HG03066 (cell line): Measurements from ENCODE around the gene ULK3.

Experiments
- ATAC-seq: cut with Tn5 transposase; IDR thresholded peaks from one replicate; pipeline ENCODE4 v1.9.1; 2021; ENCODE audit warnings: low read depth; ENCODE audit not compliant: unreplicated experiment

The ULK3 gene

DNA sequence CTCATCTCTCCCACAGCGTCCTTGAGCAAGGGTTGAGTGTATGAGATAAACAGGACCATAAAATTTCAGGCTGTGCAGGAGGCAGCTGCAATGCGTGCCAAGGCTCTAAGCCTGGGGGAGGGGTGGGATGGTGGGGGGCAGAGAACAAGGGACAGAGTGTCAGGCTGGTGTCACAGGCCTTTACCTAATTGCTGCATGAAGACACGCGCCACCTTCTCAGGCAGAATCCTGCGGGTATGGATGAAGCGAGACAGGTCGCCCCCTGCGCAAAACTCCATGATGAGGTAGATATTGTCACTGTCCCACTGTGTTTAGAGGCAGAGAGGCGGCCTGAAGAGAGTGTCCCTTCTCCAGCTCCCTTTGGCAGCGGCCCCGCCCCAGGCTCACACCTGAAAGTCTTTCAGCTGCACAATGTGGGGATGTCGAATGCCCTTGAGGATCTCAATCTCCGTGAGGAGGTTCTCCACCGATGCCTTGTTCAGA, 1.0 kb downstream of the ULK3 start:
- no peak for ATAC-seq

DNA sequence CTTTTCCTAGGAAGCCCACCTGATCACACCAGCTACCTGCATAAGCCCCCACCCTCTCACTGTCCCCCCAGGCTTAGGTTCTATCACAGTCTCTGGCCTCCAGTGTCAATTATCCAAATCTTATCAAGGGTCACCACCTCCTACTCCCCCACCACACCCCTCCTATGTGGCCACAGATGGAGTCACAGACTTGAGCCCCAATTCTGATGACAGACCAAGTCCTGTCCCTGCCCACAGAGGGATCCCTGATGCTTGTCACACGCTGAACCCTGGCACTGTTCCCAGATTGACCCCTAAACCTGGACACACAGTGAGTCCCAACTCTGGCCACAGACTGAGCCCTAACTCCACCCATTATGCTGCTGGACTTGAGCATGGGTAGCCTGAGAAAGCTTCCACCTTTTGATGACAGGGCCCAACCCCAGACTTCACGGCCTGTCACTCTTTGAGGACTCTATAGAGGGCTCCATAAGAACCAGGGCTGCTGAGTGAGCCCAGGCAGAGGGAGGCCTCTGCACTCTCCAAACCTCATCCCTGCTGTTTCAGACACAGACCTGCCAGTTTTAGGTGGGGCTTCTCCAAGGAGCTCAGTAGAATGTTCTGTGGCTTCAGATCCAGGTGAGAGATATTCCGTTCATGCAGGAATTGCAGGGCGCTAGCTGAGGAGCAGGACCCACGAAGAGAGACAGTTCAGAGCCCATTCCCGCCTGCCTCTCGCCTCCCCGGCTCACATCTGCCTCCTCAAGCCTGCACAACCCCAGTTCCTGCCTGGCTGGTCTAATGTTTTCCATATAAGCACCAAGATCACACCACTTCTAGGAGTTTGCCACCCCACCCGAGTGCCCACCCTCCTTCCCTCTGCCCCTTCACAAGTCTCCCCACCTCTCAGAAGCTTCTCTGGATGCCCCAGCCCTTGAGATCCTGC, 1.8 kb downstream of the ULK3 start:
- ATAC-seq = no peak

- no peak for ATAC-seq
Measured at GRCh38 chr15:74839526-74840395, 3.2 kb downstream of the ULK3 start.

GRCh38 chr15:74838746-74839525, 4.0 kb downstream of the ULK3 start:
- ATAC-seq = no peak

DNA sequence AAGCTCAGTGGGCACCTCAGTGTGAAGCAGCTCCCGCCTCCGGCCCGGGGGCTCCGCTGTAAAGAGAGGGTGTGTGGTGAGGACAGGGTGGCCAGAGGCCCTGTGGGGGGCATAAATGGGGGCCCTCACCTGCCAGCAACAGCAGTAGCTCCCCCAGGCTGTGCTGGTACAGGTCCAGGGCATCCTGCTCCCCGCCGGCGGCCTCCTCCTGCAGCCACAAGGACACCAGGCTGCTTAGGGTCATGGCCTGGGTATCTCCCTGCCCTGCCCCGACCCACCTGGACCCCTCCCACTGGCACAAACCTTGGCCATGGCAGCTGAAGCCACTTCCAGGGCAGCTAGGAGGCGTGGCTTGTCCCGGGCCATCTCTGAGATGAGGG, 4.8 kb downstream of the ULK3 start:
- ATAC-seq = no peak

- ATAC-seq = no peak
Measured at GRCh38 chr15:74837482-74838136, 5.3 kb downstream of the ULK3 start.

DNA sequence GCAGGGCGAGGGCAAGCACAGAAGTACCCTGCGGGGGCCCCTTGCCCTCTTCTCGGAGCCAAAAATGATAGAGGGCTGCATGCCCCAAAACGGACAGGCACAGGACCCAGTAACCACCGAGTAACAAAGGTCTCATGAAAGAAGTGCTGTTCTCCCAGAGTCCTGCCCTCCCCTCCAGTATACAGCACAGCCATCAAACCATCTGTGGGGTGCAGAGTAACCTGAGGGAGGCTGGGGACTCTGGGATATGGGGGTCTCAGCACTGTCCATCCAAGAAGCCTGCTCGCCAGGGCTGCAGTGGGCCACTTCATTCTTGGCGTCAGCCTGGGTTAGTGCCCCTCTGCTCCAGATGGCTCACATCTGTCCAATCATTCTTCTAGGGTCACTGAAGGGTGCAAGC, 6.1 kb downstream of the ULK3 start:
- ATAC-seq = no peak

DNA sequence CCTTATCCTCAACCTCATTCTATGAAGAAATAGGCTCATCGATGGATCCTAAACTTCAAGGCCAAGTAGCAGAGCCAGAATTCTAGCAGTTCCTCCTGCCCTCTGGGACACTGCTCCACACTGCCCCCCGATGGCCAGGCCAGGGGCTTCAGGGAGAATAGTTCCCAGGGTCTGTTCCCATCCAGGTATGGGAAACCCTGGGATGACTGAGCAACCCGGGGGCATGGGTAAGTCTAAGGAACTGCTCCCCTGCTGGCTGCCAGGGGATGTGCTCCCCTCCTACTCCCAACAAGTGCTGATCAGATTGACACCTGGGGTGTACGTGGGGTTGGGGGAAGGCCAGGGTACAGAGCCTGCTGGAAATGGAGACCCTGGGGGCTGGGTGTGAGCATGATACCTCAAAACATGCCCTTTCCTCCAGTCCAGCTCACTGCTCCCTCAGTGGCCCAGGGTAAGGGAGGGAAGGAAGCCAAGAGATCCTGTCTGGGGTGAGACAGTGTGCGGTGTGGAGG, 7.6 kb downstream of the ULK3 start:
- ATAC-seq = no peak

DNA sequence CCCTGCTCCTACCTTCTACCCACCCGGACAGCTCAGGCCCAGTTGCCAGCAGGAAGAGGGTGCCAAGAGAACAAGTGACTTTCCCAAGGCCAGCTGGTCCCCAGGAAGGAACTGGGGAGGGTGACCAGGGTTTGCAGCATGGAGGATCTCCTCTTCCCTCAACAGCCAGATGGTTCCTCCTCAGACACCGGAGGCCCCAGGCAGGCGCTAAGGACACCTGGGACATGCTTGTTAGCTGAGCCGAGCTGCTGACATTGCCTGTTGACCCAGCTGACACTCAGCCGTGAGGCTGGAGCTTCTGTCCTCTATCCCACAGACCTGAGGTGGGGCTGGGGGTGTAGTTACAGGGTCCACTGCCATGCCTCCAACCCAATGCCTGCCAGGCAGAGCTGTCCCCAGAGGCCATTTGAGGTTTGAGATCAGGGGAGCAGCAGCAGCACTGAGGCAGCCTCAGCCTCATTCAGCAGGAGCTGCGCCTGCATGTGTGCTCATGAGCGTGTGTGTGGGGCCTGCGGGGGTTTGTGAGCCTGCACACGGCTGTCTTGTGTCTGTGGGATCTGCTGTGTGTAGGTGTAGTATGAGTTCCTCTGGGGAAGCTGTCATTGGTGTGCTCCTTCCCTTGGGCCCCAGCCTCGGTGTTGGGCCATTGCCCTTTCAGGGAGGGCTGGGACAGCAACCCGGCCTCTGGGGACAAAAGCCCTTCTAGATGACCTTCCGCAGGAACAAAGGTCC, 9.4 kb downstream of the ULK3 start:
- no peak for ATAC-seq

DNA sequence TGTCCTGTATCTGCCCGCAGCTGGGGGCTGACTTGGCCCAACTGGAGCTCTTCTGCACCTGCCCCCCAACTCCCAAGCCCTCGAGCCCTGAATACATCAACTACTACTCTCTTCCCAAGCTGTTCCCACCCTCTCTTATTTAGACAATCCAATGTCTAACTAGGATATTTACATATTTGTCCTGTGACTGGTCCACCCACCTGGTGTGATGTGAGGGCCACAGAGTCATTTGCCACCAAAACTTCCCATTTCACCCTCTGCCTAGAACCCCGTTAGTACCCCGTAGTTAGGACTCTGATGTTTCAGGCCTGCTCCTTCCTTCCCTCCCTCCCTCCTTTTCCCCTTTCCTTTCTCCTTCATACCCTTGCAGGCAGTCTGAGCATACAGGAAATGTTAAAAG, 10.1 kb downstream of the ULK3 start:
- ATAC-seq = no peak

DNA sequence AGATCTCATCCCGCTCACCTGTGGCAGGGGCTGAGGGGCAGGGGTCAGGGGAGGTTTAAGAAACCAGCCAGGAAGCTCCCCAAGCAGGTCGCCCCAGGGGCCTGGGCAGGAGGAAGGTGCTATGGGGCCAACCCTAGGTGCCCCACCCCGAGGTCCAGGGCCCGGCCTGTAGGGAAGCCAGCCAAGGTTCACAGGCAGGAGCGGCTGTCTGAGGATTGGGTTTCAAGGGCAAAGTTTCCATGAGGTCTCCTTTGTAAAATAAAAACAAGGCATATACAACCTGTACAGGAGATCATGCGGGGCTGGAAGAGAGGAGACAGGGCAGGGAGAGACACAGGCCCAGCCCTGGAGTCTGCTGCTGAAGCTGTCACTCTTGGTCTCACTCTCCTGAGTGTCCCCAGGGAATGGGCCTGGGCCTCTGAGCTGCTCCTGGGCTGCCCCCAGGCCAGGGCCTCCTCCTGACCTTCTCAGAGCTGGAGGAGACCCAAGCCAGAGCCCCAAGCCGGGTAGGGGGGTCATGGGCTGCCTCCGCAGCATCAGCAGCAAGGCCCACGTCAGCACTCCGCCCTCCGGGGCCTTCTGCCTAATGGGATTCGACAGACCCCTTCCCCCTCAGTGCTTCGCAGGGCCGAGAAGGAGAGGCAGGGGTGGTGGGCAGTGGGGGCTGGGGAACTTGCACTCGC, 11.0 kb downstream of the ULK3 start:
- no peak for ATAC-seq

DNA sequence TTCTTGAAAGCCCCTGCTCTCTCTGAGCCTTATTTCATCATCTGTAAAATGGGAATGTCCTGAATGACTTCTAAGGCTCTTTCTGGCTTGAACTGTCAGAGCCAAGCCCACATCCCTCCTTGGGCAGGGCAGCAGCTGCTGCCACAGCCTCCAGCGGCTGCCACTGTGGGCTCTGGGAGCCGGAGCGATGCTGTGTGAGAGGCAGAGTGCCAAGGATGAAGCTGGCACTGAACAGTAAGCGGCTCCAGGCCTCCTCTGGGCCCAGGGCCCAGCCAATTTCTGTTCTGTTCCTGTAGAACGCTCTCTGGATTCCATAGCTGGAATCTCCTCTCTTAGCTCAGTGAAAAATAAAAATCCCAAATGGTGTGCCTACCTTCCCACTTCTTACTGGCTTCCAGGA, 12.1 kb downstream of the ULK3 start:
- ATAC-seq = no peak

- ATAC-seq = no peak
Measured at GRCh38 chr15:74829991-74830390, 13.0 kb downstream of the ULK3 start.

DNA sequence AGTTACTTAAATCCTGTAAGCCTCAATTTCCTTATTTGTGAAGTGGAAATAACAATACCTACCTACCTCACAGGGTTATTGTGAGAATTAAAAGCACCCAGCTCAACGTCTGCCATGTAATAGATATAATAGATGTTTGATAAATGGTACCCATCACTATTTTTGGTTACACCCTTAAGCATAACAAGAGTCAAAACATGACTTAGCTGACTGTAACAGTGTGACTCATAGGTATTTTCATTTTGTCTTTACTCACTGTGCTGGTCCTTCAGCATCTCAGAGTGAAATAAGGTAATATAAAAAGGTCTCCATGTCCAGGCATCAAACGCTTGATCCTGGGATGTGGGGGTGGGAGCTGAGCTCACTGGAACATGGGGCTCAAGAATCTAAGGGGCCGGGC, 13.5 kb downstream of the ULK3 start:
- no peak for ATAC-seq

- ATAC-seq = no peak
Measured at GRCh38 chr15:74828835-74829234, 14.1 kb downstream of the ULK3 start.

- no peak for ATAC-seq
Measured at GRCh38 chr15:74827614-74828013, 15.3 kb downstream of the ULK3 start.

DNA sequence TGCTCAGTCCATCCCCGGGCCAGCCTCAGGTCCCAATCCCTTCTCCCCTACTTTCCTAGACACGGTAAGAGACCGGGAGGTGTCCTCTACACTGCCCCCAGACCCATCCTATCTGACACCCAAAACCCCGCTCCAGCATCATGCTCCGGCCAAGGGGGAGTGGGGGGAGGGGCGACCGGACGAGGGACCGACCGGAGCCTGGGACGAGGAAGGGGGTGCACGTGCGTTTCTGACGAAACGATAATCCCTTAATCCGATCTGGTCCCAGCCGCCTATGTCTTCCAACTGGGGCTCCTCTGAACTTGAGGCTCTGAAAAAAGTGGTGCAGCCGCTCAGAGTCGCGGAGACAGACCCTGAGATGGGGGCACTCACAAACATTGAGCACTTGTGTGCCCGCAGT, 16.0 kb downstream of the ULK3 start:
- ATAC-seq = no peak

DNA sequence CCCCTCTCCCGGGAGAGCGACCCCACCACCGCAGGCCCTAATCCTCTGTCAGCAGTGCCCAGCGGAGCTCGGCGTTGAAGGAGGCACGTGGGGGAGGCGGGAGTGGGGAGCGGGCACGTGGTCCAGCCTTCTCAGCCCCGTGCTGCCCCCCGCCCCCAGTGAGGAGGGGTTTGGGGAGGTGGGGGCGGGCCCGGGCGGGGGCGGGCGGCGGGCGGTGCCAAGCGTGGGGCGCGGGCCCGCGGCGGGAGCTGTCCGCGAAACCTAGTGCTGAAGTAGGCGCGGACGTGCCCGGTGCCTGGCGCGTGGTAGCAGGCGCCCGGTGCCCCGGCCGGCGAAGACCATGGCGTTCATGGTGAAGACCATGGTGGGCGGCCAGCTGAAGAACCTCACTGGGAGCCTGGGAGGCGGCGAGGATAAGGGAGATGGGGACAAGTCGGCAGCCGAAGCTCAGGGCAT, 16.6 kb downstream of the ULK3 start, which contains the start of gene CPLX3:
Gene CPLX3 (plus strand): TSS at position 264 of the 456 bp plus-strand sequence. CDS start 77 bp downstream, at position 341.
- ATAC-seq = no peak

DNA sequence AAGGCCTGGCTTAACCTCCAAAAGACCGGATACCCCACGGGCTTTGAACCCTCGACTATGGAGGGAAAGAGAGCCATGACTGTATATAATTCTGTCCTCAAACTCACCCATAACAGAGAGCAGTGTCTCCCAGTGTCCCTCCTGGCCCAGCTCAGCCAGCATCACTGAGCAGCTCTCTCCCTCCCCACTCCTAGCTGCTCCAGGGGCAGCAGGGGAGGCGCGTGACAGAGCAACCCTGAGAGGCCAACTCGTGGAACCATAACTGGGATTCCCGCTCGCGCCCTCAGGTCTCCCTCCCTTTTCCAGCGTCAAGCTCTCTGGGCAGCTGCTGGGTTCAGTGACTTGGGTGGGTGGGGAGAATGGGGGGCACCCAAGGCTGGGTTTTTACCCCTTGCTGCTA, 17.1 kb downstream of the ULK3 start:
- ATAC-seq = no peak
